ENCODE data around the gene ARHGEF28.

DNA sequence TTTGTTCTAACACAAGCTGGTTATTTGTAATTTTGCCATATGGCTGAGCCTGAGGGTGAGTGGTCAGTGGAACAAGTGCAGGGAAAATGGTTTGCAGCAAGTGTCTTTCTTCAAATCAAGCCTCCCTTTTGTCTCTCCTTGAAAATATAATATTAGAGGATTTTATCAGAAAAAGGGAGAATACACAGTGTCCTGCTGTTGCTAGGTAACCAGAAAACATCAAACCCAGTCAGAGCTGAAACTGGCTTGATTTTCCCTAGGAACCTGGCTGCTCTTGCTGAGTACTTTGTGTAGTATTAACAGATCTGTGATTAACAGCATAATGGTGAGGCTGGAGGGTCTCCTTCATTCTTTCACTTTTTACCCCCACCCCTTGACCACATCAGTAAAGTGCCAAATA is 314.0 kb downstream of the ARHGEF28 start:
- TF ChIP-seq PML (IDR thresholded peaks at IDR 0.05; ENCODE audit: low read length) (no peak), IKZF1 (conservative IDR thresholded peaks at IDR 0.05) (no peak), NFXL1 (IDR thresholded peaks at IDR 0.05; ENCODE audit: borderline replicate concordance) (no peak), CTCF (IDR thresholded peaks at IDR 0.05 in 2 of 3, conservative IDR thresholded peaks at IDR 0.05 in 1 of 3; ENCODE audit: control insufficient read depth in 2 of 3, extremely low read depth in 1 of 3, insufficient read depth in 1 of 3, low read depth in 3 of 3, low read length in 3 of 3) (no peak), SRF (IDR thresholded peaks at IDR 0.05; ENCODE audit: low read depth in 2 of 2, low read length in 2 of 2) (no peak), CBFB (IDR thresholded peaks at IDR 0.05; ENCODE audit: low read depth) (no peak)

Measured in GM12878 (cell line).